Heart right ventricle (tissue), 16 donors: ENCODE measurements around the gene SPTLC2. TPM values are rescaled to one million over a fixed set of nuclear protein-coding genes. Genes with fewer than 3 reads are reported as not detected.

Experiments used
- ATAC-seq, 8 donors: fragments of 200-7000 bp; cut with Tn5 transposase; one replicate each; pipeline ENCODE4 v1.9.1; 2020; ENCODE audit warnings: mild to moderate bottlenecking in 8 of 8, moderate library complexity in 8 of 8, moderate number of reproducible peaks in 1 of 8
- DNase-seq, 2 donors: peaks; one replicate each; pipeline ENCODE4 v3.0.0-alpha.2; 2020
- H3K27ac ChIP-seq, 10 donors: fragments of 200-600 bp; sonication (generic) in 2 of 10; one replicate each; pipeline versions ENCODE4 v1.5.0 to v1.8.0; 2020 to 2022; ENCODE audit warnings: mild to moderate bottlenecking in 3 of 10
- H3K27me3 ChIP-seq, 7 donors: fragments of 200-600 bp; one replicate each; pipeline ENCODE4 v1.8.0; 2021 to 2022; ENCODE audit warnings: mild to moderate bottlenecking in 2 of 7
- H3K36me3 ChIP-seq, 9 donors: fragments of 200-600 bp; sonication (generic) in 1 of 9; one replicate each; pipeline versions ENCODE4 v1.5.0 to v1.8.0; 2020 to 2022; ENCODE audit warnings: mild to moderate bottlenecking in 2 of 9
- H3K4me1 ChIP-seq, 9 donors: fragments of 200-600 bp; sonication (generic) in 1 of 9; one replicate each; pipeline versions ENCODE4 v1.5.0 to v1.8.0; 2020 to 2022; ENCODE audit warnings: mild to moderate bottlenecking in 4 of 9
- H3K4me3 ChIP-seq, 10 donors: fragments of 200-600 bp; sonication (generic) in 2 of 10; one replicate each; pipeline versions ENCODE4 v1.5.0 to v1.8.0; 2020 to 2022; ENCODE audit warnings: mild to moderate bottlenecking in 7 of 10, moderate library complexity in 2 of 10
- H3K9me3 ChIP-seq, 11 donors: fragments of 200-600 bp in 10 of 11; sonication (generic) in 2 of 11; one replicate each; pipeline versions ENCODE4 v1.5.0 to v1.8.0; 2013 to 2022; ENCODE audit warnings: mild to moderate bottlenecking in 2 of 11, control low read depth in 1 of 11, moderate library complexity in 1 of 11
- WGBS, 2 donors: extraction: QIAGEN DNeasy Blood & Tissue Kit; methylation state at CpG; one replicate each; pipeline ENCODE4 v1.1.7; 2013; ENCODE audit warnings: inconsistent platforms in 1 of 2; 5-methylcytosine and 5-hydroxymethylcytosine counted together
- intact Hi-C, 10 donors: fragments of 100-400 bp; cut with DNase I; formaldehyde crosslinking; loops; one replicate each; pipeline versions ENCODE4 v1.11.1 to v1.14.2; 2022
- polyA plus RNA-seq, 2 donors: library from polyadenylated mRNA; stranded (reverse); fragments of 200-250 nt; gene quantifications; one replicate each; pipeline ENCODE4 v1.2.3, GENCODE V29; 2013
- total RNA-seq, 10 donors: library from RNA; stranded (reverse); fragmentation: NEBNext Ultra II Directional in 3 of 10; extraction: Animal tissue kit (Norgen Biotek cat#: 25700) in 3 of 10; gene quantifications; one replicate each; pipeline versions ENCODE4 v1.2.1 to v1.2.4, GENCODE V29; 2021 to 2023
- TF ChIP-seq, protein P1 (sequence below), 9 donors: fragments of 200-600 bp; sonication (generic) in 2 of 9; IDR thresholded peaks; one replicate each; pipeline versions ENCODE4 v1.5.0 to v1.8.0; 2021 to 2022; ENCODE audit warnings: antibody characterized with exemption in 9 of 9, mild to moderate bottlenecking in 5 of 9, moderate library complexity in 1 of 9
- donor health status: Arrhythmogenic right ventricular cardiomyopathy.
- donor health status: ischemic (EF 13 %, LVEDD 7.1; RV severe dilation, severe dysfunction).
- donor health status: healthy with polysubstance abuse.
- donor health status: DM: no; HTN: yes; CAD: no.
- donor health status: DM: no; HTN: no; CAD: no.
- donor health status: ischemic (EF 25% LVEDD 6.9; RV normal size, moderate dysfunction).
- donor health status: ischemic (EF 25% LVEDD 5.7; RV mildly dilated, moderate dysfunction).
- donor health status: healthy.
- donor health status: DM: yes; HTN: yes; CAD: no.
- donor health status: Ischemic cardiomyopathy.
- donor health status: ischemic (EF 35%, LVEDD 5.7; RV mildly dilated, moderate dysfunction).
- donor health status: nonischemic (EF 11% LVEDD 7.7; RV severe dilation, severe dysfunction).
- donor health status: DM: yes; HTN: yes; CAD: no.
- donor health status: PGD.
- donor health status: ischemic (EF 29% LVEDD 5.4; RV normal size, mild dysfunction).
- donor health status: nonischemic (EF 23%, LVEDD 6.1; RV moderate dilation, normal function).

Gene SPTLC2
- total and polyA plus RNA-seq, 12 donors: 4.7 to 23.5 (median 12.7) TPM

GRCh38 chr14:77659831-77660230 lies 43.4 kb upstream of the SPTLC2 start:
- peaks cover 0 to 38% (median 3%) of the 10 kb centered on the region in 9 donors for H3K4me1 ChIP-seq
- DNase-seq (no peak), ATAC-seq (peak in 1 of 8 donors; percentile 34)
- no peaks in the 10 kb centered on the region for H3K36me3 ChIP-seq
- intact Hi-C loops: loop anchor here in 7 of 10 donors (5.0 to 10.0 kb wide), 6 partner anchors 42 to 915 kb away; partner anchors contain the start of genes ALKBH1 (in 2 of the 7), SLIRP (in 2 of the 7) and ADCK1 (in 1 of the 7)
- no peak overlapping the region for H3K4me3 ChIP-seq
- TF ChIP-seq, protein P1, sequence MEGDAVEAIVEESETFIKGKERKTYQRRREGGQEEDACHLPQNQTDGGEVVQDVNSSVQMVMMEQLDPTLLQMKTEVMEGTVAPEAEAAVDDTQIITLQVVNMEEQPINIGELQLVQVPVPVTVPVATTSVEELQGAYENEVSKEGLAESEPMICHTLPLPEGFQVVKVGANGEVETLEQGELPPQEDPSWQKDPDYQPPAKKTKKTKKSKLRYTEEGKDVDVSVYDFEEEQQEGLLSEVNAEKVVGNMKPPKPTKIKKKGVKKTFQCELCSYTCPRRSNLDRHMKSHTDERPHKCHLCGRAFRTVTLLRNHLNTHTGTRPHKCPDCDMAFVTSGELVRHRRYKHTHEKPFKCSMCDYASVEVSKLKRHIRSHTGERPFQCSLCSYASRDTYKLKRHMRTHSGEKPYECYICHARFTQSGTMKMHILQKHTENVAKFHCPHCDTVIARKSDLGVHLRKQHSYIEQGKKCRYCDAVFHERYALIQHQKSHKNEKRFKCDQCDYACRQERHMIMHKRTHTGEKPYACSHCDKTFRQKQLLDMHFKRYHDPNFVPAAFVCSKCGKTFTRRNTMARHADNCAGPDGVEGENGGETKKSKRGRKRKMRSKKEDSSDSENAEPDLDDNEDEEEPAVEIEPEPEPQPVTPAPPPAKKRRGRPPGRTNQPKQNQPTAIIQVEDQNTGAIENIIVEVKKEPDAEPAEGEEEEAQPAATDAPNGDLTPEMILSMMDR (IDR thresholded peaks at IDR 0.05): no peak
- WGBS, 2 donors: 80 to 84% methylated on average over 2 of the region's 2 CpGs
- H3K27me3 ChIP-seq: peaks cover 0 to 6% (median 0%) of the 10 kb centered on the region in 7 donors
- H3K27ac ChIP-seq: peak overlapping the region in 1 of 10 donors; percentile 79
- no peaks in the 10 kb centered on the region for H3K9me3 ChIP-seq

- TF ChIP-seq, protein P1 (IDR thresholded peaks at IDR 0.05): no peak
- DNase-seq (peak in 1 of 2 donors; percentile 17), ATAC-seq (peak in 7 of 8 donors; percentile 37 to 90 (median 61))
- Histone ChIP-seq H3K27me3 (peaks cover 0 to 6% (median 0%) of the 10 kb centered on the region in 7 donors), H3K4me3 (no peak overlapping the region), H3K36me3 (no peaks in the 10 kb centered on the region), H3K27ac (peak overlapping the region in 7 of 10 donors; percentile 20 to 75 (median 59)), H3K4me1 (peaks cover 0 to 44% (median 3%) of the 10 kb centered on the region in 9 donors), H3K9me3 (no peaks in the 10 kb centered on the region)
- 49 to 53% methylated on average over 5 of the region's 5 CpGs for WGBS, 2 donors
- intact Hi-C loops: loop anchor here in 7 of 10 donors (5.0 to 10.0 kb wide), 6 partner anchors 45 to 918 kb away; partner anchors contain the start of genes ALKBH1 (in 2 of the 7), SLIRP (in 2 of the 7) and ADCK1 (in 1 of the 7)
Measured at GRCh38 chr14:77657280-77657679, 40.8 kb upstream of the SPTLC2 start.

GRCh38 chr14:77654001-77654441 lies 37.6 kb upstream of the SPTLC2 start:
- ATAC-seq (no peak), DNase-seq (no peak)
- TF ChIP-seq, protein P1 (IDR thresholded peaks at IDR 0.05): no peak
- Histone ChIP-seq H3K9me3 (no peaks in the 10 kb centered on the region), H3K27ac (peak overlapping the region in 1 of 10 donors; percentile 1), H3K27me3 (no peaks in the 10 kb centered on the region), H3K4me3 (no peak overlapping the region), H3K36me3 (no peaks in the 10 kb centered on the region), H3K4me1 (peaks cover 0 to 27% (median 3%) of the 10 kb centered on the region in 9 donors)
- 73 to 74% methylated on average over 11 of the region's 11 CpGs for WGBS, 2 donors
- intact Hi-C loops: loop anchor here in 6 of 10 donors (2.0 to 10.0 kb wide), 6 partner anchors 51 to 921 kb away; partner anchors contain the start of genes ALKBH1 (in 2 of the 6), SLIRP (in 2 of the 6) and ADCK1 (in 1 of the 6)

GRCh38 chr14:77649326-77649725 lies 32.9 kb upstream of the SPTLC2 start:
- intact Hi-C loops: no loop called here
- Histone ChIP-seq H3K36me3 (no peaks in the 10 kb centered on the region), H3K4me1 (peaks cover 0 to 6% (median 0%) of the 10 kb centered on the region in 9 donors), H3K27ac (no peak overlapping the region), H3K9me3 (peaks cover 0 to 5% (median 0%) of the 10 kb centered on the region in 11 donors), H3K4me3 (no peak overlapping the region), H3K27me3 (no peaks in the 10 kb centered on the region)
- 88 to 92% methylated on average over 3 of the region's 3 CpGs for WGBS, 2 donors
- no peak for DNase-seq
- TF ChIP-seq, protein P1 (IDR thresholded peaks at IDR 0.05): no peak
- ATAC-seq: no peak
